AG04450 (cell line): Measurements from ENCODE around the gene MYO5A. TPM values are rescaled to one million over a fixed set of nuclear protein-coding genes. Genes with fewer than 3 reads are reported as not detected.

Experiments used
- CTCF ChIA-PET: fragments of 300-600, 350-600 bp; formaldehyde crosslinking; extraction: SDS; loops from one replicate; lab custom pipeline; 2022; ENCODE audit warnings: antibody characterized with exemption, inconsistent platforms; lab: Charles Lee
- POLR2A ChIA-PET: fragments of 350-600 bp; formaldehyde crosslinking; extraction: SDS; loops from one replicate; lab custom pipeline; 2021; ENCODE audit warnings: antibody characterized with exemption, inconsistent platforms; lab: Yijun Ruan, JAX
- DNase-seq: peaks from one replicate; pipeline ENCODE4 v3.0.0-alpha.2; 2011; ENCODE audit warnings: low read depth, low spot score
- H3K27ac ChIP-seq: one replicate; pipeline ENCODE4 v1.5.1; 2012; ENCODE audit warnings: low read depth, low read length, control low read depth
- H3K27me3 ChIP-seq: one replicate; pipeline ENCODE4 v1.6.0; 2012; ENCODE audit warnings: low read length; ENCODE audit not compliant: control insufficient read depth, insufficient read depth
- H3K4me3 ChIP-seq: 2 replicates; pipeline ENCODE4 v1.5.1; 2011; ENCODE audit warnings: mild to moderate bottlenecking, low read depth, low read length, control low read depth
- H3K9me3 ChIP-seq: 2 replicates; pipeline ENCODE4 v1.5.1; 2012; ENCODE audit warnings: low read length; ENCODE audit not compliant: control insufficient read depth, insufficient read depth
- CTCF ChIP-seq: IDR thresholded peaks from 2 replicates; pipeline ENCODE4 v1.5.1; 2011; ENCODE audit warnings: low read depth, low read length, control low read depth, inconsistent platforms
- polyA plus RNA-seq: library from polyadenylated mRNA; depleted of rRNA; stranded (reverse); fragments of >200 nt; gene quantifications from 2 replicates; pipeline ENCODE4 v1.2.3, GENCODE V29; 2011

The MYO5A gene
- polyA plus RNA-seq, 1 experiment: 37.2 TPM

GRCh38 chr15:52382647-52383046, 146.0 kb downstream of the MYO5A start:
- POLR2A ChIA-PET: interaction anchor here (0.5 kb wide), 1 partner anchor 155 kb away, joined by 3 read pairs; no protein-coding TSS in a partner anchor
- no peak for DNase-seq
- Histone ChIP-seq H3K27ac (no peak overlapping the region), H3K4me3 (no peak overlapping the region), H3K27me3 (no peaks in the 10 kb centered on the region), H3K9me3 (no peaks in the 10 kb centered on the region)
- no peak for TF ChIP-seq CTCF
- CTCF ChIA-PET: no interaction called here

GRCh38 chr15:52379395-52380106, 149.1 kb downstream of the MYO5A start:
- POLR2A ChIA-PET: no interaction called here
- CTCF ChIA-PET: no interaction called here
- DNase-seq: no peak
- no peak overlapping the region for H3K4me3 ChIP-seq
- H3K27me3 ChIP-seq: no peaks in the 10 kb centered on the region
- H3K27ac ChIP-seq: no peak overlapping the region
- no peaks in the 10 kb centered on the region for H3K9me3 ChIP-seq
- no peak for TF ChIP-seq CTCF

GRCh38 chr15:52378746-52379394, 149.8 kb downstream of the MYO5A start:
- H3K4me3 ChIP-seq: no peak overlapping the region
- ChIA-PET POLR2A (no interaction called here), CTCF (no interaction called here)
- H3K27ac ChIP-seq: no peak overlapping the region
- DNase-seq: no peak
- H3K27me3 ChIP-seq: no peaks in the 10 kb centered on the region
- TF ChIP-seq CTCF: no peak
- no peaks in the 10 kb centered on the region for H3K9me3 ChIP-seq

- Histone ChIP-seq H3K27ac (no peak overlapping the region), H3K4me3 (no peak overlapping the region), H3K9me3 (no peaks in the 10 kb centered on the region), H3K27me3 (no peaks in the 10 kb centered on the region)
- no peak for TF ChIP-seq CTCF
- DNase-seq: no peak
- CTCF ChIA-PET: interaction anchor here (0.6 kb wide), 1 partner anchor 286 kb away, joined by 3 read pairs; no protein-coding TSS in a partner anchor
- POLR2A ChIA-PET: no interaction called here
Observed at GRCh38 chr15:52370010-52370409, 158.7 kb downstream of the MYO5A start.

GRCh38 chr15:52369455-52369854, 159.2 kb downstream of the MYO5A start:
- Histone ChIP-seq H3K27ac (no peak overlapping the region), H3K27me3 (no peaks in the 10 kb centered on the region), H3K4me3 (no peak overlapping the region), H3K9me3 (no peaks in the 10 kb centered on the region)
- ChIA-PET CTCF (interaction anchor here (0.6 kb wide), 1 partner anchor 286 kb away, joined by 3 read pairs; no protein-coding TSS in a partner anchor), POLR2A (no interaction called here)
- TF ChIP-seq CTCF: no peak
- DNase-seq: no peak
